Panc1 (cell line): ENCODE data around the gene MAPK8IP2. TPM values are rescaled to one million over a fixed set of nuclear protein-coding genes. Genes with fewer than 3 reads are reported as not detected.

Experiments used
- ATAC-seq: fragments of 200-7000 bp; cut with Tn5 transposase; 2 replicates; pipeline ENCODE4 v1.9.1; 2020; ENCODE audit warnings: mild to moderate bottlenecking, moderate library complexity
- BruUV-seq: library from RNA; stranded (reverse); fragments of 400-500 nt; replicated peaks from 2 replicates; lab custom pipeline; 2021; lab: Mats Ljungman, UMichigan
- CTCF ChIA-PET: fragments of 300-600 bp; sonication (Branson Sonifier 250); formaldehyde crosslinking; loops from one replicate; lab custom pipeline; 2022; ENCODE audit warnings: antibody characterized with exemption; lab: Charles Lee
- POLR2A ChIA-PET: fragments of 300-600 bp; sonication (Branson Sonifier 250); formaldehyde crosslinking; loops from one replicate; lab custom pipeline; 2022; ENCODE audit warnings: antibody characterized with exemption; lab: Charles Lee
- DNase-seq: peaks from one replicate; pipeline ENCODE4 v3.0.0-alpha.2; 2010; ENCODE audit warnings: low read depth, low spot score
- H3K27ac ChIP-seq: 2 replicates; pipeline ENCODE4 v1.5.1; 2011; ENCODE audit warnings: mild to moderate bottlenecking, low read length, inconsistent platforms
- H3K27me3 ChIP-seq: fragments of 200-500 bp; sonication (Bioruptor generic); 2 replicates; pipeline ENCODE4 v1.6.0; 2014; ENCODE audit warnings: low read length, inconsistent platforms; ENCODE audit not compliant: control insufficient read depth, insufficient read depth
- H3K36me3 ChIP-seq: fragments of 200-500 bp; sonication (Bioruptor generic); 2 replicates; pipeline ENCODE4 v1.5.1; 2014; ENCODE audit warnings: inconsistent platforms, mild to moderate bottlenecking, low read length, moderate library complexity; ENCODE audit not compliant: control insufficient read depth, insufficient read depth
- H3K4me1 ChIP-seq: 2 replicates; pipeline ENCODE4 v1.5.1; 2011; ENCODE audit warnings: inconsistent platforms, mild to moderate bottlenecking, low read length, moderate library complexity; ENCODE audit not compliant: control insufficient read depth, insufficient read depth
- H3K4me3 ChIP-seq, 2 experiments: 2 replicates each; pipeline ENCODE4 v1.5.1; 2011 to 2012; ENCODE audit warnings: low read depth in 2 of 2, low read length in 2 of 2, mild to moderate bottlenecking in 2 of 2, inconsistent platforms in 1 of 2, moderate library complexity in 1 of 2
- H3K9me3 ChIP-seq: fragments of 200-500 bp; sonication (Bioruptor generic); 2 replicates; pipeline ENCODE4 v1.5.1; 2014; ENCODE audit warnings: low read depth, mild to moderate bottlenecking, inconsistent platforms, low read length, moderate library complexity; ENCODE audit not compliant: control insufficient read depth, insufficient read depth
- CTCF ChIP-seq: fragments of 450-650 bp; IDR thresholded peaks from 2 replicates; pipeline ENCODE4 v1.5.1; 2017; ENCODE audit warnings: mild to moderate bottlenecking
- POLR2AphosphoS5 ChIP-seq: IDR thresholded peaks from 2 replicates; pipeline ENCODE4 v1.6.1; 2012; ENCODE audit warnings: mild to moderate bottlenecking, low read depth, low read length, moderate library complexity
- REST ChIP-seq, 2 experiments: IDR thresholded peaks; 2 replicates each; pipeline ENCODE4 v1.6.1; 2011 to 2012; ENCODE audit warnings: low read depth in 2 of 2, control low read depth in 1 of 2, low read length in 1 of 2, mild to moderate bottlenecking in 1 of 2, moderate library complexity in 1 of 2; ENCODE audit not compliant: insufficient read depth in 1 of 2
- SIN3A ChIP-seq: IDR thresholded peaks from 2 replicates; pipeline ENCODE4 v1.6.1; 2012; ENCODE audit warnings: low read depth, mild to moderate bottlenecking, low read length, moderate library complexity, borderline replicate concordance; ENCODE audit not compliant: insufficient read depth
- TCF7L2 ChIP-seq: IDR thresholded peaks from 2 replicates; pipeline ENCODE4 v1.6.1; 2011; ENCODE audit warnings: mild to moderate bottlenecking, low read depth, low read length, inconsistent platforms
- in situ Hi-C: cut with HindIII; loops from 2 replicates; pipeline ENCODE4 v1.10.0; 2016; ENCODE audit warnings: low sequenced_read_pairs, low pct_unique_long_range_greater_than_20kb
- intact Hi-C: fragments of 100-400 bp; cut with micrococcal nuclease; formaldehyde crosslinking; loops from one replicate; pipeline ENCODE4 v1.10.0; 2022; ENCODE audit not compliant: unreplicated experiment
- total RNA-seq: library from RNA; stranded (reverse); gene quantifications from one replicate; pipeline ENCODE4 v1.2.1, GENCODE V29; 2021; ENCODE audit not compliant: unreplicated experiment

The MAPK8IP2 gene
- total RNA-seq, 1 experiment from 2014 or later = 38.4 TPM

GRCh38 chr22:50606165-50606945 lies 5.8 kb downstream of the MAPK8IP2 start:
- TF ChIP-seq POLR2AphosphoS5 (no peak), TCF7L2 (no peak), CTCF (no peak; the same call in 1 of the 2 replicates), SIN3A (no peak), REST (IDR thresholded peaks at IDR 0.05; ENCODE audit: insufficient read depth in 1 of 2, low read depth in 2 of 2, low read length in 1 of 2) (no peak)
- CTCF ChIA-PET = interaction anchor here (1.1 kb wide), 1 partner anchor 51 kb away, joined by 3 read pairs; no protein-coding TSS in a partner anchor
- Histone ChIP-seq H3K27me3 (no peaks in the 10 kb centered on the region), H3K9me3 (no peaks in the 10 kb centered on the region), H3K27ac (no peak overlapping the region), H3K4me1 (peaks cover 3% of the 10 kb centered on the region; the same call in 1 of the 2 replicates), H3K4me3 (no peak overlapping the region), H3K36me3 (no peaks in the 10 kb centered on the region)
- ATAC-seq (no peak), DNase-seq (no peak)
- no TSS peak for BruUV-seq
- POLR2A ChIA-PET = interaction anchor here (0.5 kb wide), 1 partner anchor 13 kb away, joined by 3 read pairs; no protein-coding TSS in a partner anchor
- in situ Hi-C loops (no loop called here), intact Hi-C loops (no loop called here)

GRCh38 chr22:50606946-50607658 lies 6.5 kb downstream of the MAPK8IP2 start:
- intact Hi-C loops = no loop called here

More at GRCh38 chr22:50606946-50607658, 6.5 kb downstream of the MAPK8IP2 start:
- no peak for TF ChIP-seq POLR2AphosphoS5
- no peak for TF ChIP-seq TCF7L2
- TF ChIP-seq CTCF = no peak
- no peak for TF ChIP-seq SIN3A
- no peak for TF ChIP-seq REST (IDR thresholded peaks at IDR 0.05; ENCODE audit: insufficient read depth in 1 of 2, low read depth in 2 of 2, low read length in 1 of 2)
- ChIA-PET POLR2A (no interaction called here), CTCF (interaction anchor here (1.1 kb wide), 1 partner anchor 52 kb away, joined by 3 read pairs; no protein-coding TSS in a partner anchor)
- no peaks in the 10 kb centered on the region for H3K27me3 ChIP-seq
- DNase-seq (no peak), ATAC-seq (no peak)
- BruUV-seq = no TSS peak
- no peak overlapping the region for H3K4me3 ChIP-seq
- H3K36me3 ChIP-seq = no peaks in the 10 kb centered on the region
- in situ Hi-C loops = no loop called here
- no peaks in the 10 kb centered on the region for H3K4me1 ChIP-seq
- H3K9me3 ChIP-seq = no peaks in the 10 kb centered on the region
- no peak overlapping the region for H3K27ac ChIP-seq
